Naive B cell (primary cell): Measurements from ENCODE around the gene MYBBP1A. TPM values are rescaled to one million over a fixed set of nuclear protein-coding genes. Genes with fewer than 3 reads are reported as not detected.

ENCODE experiments used
- ATAC-seq, 2 donors: fragments of 150-1000 bp; cut with Tn5 transposase; 2 replicates each; pipeline ENCODE4 v1.10.0; 2021; ENCODE audit warnings: low read depth in 2 of 2, mild to moderate bottlenecking in 2 of 2, moderate library complexity in 2 of 2
- DNase-seq: peaks from one replicate; pipeline ENCODE4 v3.0.0; 2022
- H3K27ac Mint-ChIP-seq, 6 donors: one replicate each; pipeline ENCODE4 v1.8.0; 2020 to 2022; ENCODE audit warnings: mild to moderate bottlenecking in 6 of 6, mixed read lengths in 6 of 6, moderate library complexity in 5 of 6, inconsistent platforms in 2 of 6
- H3K27me3 Mint-ChIP-seq, 3 donors: one replicate each; pipeline ENCODE4 v1.8.0; 2021 to 2022; ENCODE audit warnings: mixed read lengths in 3 of 3, mild to moderate bottlenecking in 1 of 3
- H3K36me3 Mint-ChIP-seq, 2 donors: one replicate each; pipeline ENCODE4 v1.8.0; 2020 to 2022; ENCODE audit warnings: mixed read lengths in 2 of 2, inconsistent platforms in 1 of 2, mild to moderate bottlenecking in 1 of 2
- H3K4me1 Mint-ChIP-seq, 3 donors: one replicate each; pipeline ENCODE4 v1.8.0; 2020 to 2022; ENCODE audit warnings: mixed read lengths in 3 of 3, inconsistent platforms in 1 of 3, mild to moderate bottlenecking in 1 of 3, moderate library complexity in 1 of 3
- H3K4me3 Mint-ChIP-seq, 8 donors: one replicate each; pipeline ENCODE4 v1.8.0; 2020 to 2022; ENCODE audit warnings: mild to moderate bottlenecking in 8 of 8, mixed read lengths in 8 of 8, moderate library complexity in 8 of 8, inconsistent platforms in 2 of 8
- H3K9me3 Mint-ChIP-seq, 7 donors: one replicate each; pipeline ENCODE4 v1.8.0; 2020 to 2022; ENCODE audit warnings: mixed read lengths in 7 of 7, mild to moderate bottlenecking in 5 of 7, inconsistent platforms in 2 of 7, moderate library complexity in 1 of 7
- polyA plus RNA-seq, 6 donors: library from polyadenylated mRNA; unstranded; fragments of 300-500 nt; fragmentation: Illumina TruSeq; gene quantifications; one replicate each; pipeline ENCODE4 v1.2.3, GENCODE V29; 2021; ENCODE audit warnings: low read depth in 6 of 6

The MYBBP1A gene
- polyA plus RNA-seq, 6 donors from 2014 or later: 0.24 to 28.7 (median 13.4) TPM

DNA sequence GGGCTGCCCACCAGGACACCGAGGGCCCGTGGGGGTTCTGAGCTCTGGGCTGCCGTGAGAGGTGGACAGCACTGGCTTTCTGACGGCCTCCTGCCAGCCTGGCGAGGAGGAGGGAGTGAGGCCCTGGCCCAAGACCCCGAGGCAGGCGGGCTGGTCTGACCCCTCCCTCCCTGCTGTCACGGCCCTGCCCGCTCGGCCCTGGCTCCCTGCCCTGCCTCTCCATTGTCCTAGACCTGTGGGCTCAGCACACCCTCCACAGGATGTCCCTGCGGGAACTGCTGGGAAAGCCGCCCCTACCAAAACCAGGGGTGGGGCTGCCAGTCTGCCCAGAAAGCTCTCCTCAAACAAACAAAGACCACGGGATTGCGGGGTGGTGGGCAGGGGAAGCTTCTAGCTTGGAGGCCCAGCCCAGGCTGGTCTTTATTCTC lies 35.8 kb downstream of the MYBBP1A start:
- Mint-ChIP-seq H3K4me1 (no peaks in the 10 kb centered on the region), H3K9me3 (peaks cover 0 to 4% (median 0%) of the 10 kb centered on the region in 7 donors), H3K4me3 (no peak overlapping the region), H3K27me3 (peaks cover 0 to 8% (median 0%) of the 10 kb centered on the region in 3 donors), H3K27ac (no peak overlapping the region), H3K36me3 (no peaks in the 10 kb centered on the region)
- ATAC-seq (no peak), DNase-seq (no peak)

DNA sequence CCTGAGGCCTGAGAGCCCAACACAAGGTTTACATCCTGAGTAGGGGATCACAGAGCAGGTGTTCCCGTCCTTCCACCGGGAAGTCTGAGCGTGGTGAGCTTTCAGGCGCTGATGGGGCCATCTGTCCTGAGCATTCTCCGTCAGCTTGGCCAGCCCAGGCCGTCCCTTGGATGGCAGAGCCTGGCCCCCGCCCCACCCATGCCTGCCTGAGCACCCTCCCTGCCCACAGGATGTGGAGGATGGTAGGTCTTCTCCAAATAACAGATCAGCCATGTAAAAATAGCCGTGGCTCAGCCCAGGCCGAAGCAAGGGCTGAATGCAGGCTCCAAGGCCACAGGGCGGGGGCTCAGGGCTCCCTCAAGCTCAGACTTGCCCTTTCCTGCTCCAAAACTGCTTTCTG lies 36.3 kb downstream of the MYBBP1A start:
- no peak for ATAC-seq
- no peak for DNase-seq
- peak overlapping the region in 1 of 8 donors; percentile 40 for H3K4me3 Mint-ChIP-seq
- H3K4me1 Mint-ChIP-seq: no peaks in the 10 kb centered on the region
- H3K27me3 Mint-ChIP-seq: peaks cover 0 to 8% (median 0%) of the 10 kb centered on the region in 3 donors
- H3K9me3 Mint-ChIP-seq: peaks cover 0 to 4% (median 0%) of the 10 kb centered on the region in 7 donors
- no peak overlapping the region for H3K27ac Mint-ChIP-seq
- H3K36me3 Mint-ChIP-seq: no peaks in the 10 kb centered on the region

DNA sequence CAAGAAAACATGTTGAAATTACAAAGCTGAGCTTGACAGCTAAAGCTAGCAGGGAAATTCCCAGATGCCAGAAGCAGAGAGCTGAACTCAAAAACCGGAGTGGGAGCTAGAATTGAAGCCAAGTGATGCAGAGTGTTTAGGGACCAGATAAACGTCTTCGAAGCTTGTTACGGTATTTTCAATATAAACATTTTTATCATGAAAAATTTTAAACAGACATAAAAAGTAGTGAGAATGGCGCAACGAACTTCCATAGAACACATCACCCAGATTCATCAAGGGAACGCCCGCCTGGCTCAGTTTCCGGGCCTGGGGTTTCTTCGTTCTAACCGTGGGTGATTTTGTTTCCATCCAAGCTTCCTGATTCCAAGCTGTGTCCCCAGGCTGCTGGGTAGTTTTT lies 38.4 kb downstream of the MYBBP1A start:
- Mint-ChIP-seq H3K36me3 (no peaks in the 10 kb centered on the region), H3K27me3 (peaks cover 0 to 8% (median 5%) of the 10 kb centered on the region in 3 donors), H3K9me3 (peaks cover 0 to 4% (median 0%) of the 10 kb centered on the region in 7 donors), H3K4me1 (no peaks in the 10 kb centered on the region), H3K4me3 (no peak overlapping the region), H3K27ac (no peak overlapping the region)
- ATAC-seq (no peak), DNase-seq (no peak)

DNA sequence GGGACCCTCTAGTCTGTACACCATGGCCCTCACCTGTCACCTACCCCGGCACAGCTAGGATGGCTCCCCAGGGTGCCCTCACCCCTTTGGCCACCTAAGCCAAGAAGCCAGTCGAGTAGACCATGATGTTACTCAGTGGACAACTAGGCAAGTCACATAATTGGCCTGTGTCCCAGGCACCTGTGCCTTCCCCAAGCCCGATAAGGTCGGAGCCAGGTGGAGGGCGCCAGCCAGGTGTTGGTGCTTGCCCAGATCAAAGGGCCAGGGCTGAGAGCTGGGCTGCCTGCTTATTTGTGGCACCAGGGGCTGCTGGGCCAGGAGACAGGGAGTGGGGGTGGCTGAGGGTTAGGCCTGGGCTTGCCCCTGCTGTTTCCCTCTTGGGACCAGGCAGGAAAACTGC lies 39.7 kb downstream of the MYBBP1A start:
- Mint-ChIP-seq H3K36me3 (no peaks in the 10 kb centered on the region), H3K4me3 (no peak overlapping the region), H3K4me1 (no peaks in the 10 kb centered on the region), H3K27me3 (peaks cover 5 to 16% (median 13%) of the 10 kb centered on the region in 3 donors), H3K9me3 (peaks cover 0 to 4% (median 0%) of the 10 kb centered on the region in 7 donors), H3K27ac (no peak overlapping the region)
- DNase-seq (no peak), ATAC-seq (no peak)

DNA sequence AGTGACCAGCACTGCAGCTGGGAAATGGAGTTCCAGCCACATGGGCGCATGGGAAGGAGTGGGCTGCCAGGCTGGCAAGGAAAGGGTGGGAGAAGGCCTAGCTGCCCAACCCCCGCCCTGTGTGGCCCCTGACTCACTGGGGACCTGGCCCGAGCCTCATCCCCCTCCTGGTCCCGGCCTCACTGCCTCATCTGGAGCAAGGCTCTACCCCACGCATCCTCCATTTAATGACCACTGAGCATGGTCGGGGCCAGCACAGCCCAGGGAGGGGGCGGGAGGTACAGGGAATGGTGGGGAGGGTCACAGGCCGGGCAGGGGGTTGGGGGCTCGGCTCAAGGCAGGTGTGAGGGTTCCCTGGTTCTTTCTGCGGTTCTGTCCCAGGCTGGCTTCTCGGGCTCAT lies 40.4 kb downstream of the MYBBP1A start:
- H3K4me3 Mint-ChIP-seq: no peak overlapping the region
- ATAC-seq (no peak), DNase-seq (no peak)
- no peak overlapping the region for H3K27ac Mint-ChIP-seq
- H3K4me1 Mint-ChIP-seq: peaks cover 0 to under 1% (median 0%) of the 10 kb centered on the region in 3 donors
- peaks cover 0 to 4% (median 0%) of the 10 kb centered on the region in 7 donors for H3K9me3 Mint-ChIP-seq
- H3K27me3 Mint-ChIP-seq: peaks cover 5 to 18% (median 17%) of the 10 kb centered on the region in 3 donors
- H3K36me3 Mint-ChIP-seq: no peaks in the 10 kb centered on the region

DNA sequence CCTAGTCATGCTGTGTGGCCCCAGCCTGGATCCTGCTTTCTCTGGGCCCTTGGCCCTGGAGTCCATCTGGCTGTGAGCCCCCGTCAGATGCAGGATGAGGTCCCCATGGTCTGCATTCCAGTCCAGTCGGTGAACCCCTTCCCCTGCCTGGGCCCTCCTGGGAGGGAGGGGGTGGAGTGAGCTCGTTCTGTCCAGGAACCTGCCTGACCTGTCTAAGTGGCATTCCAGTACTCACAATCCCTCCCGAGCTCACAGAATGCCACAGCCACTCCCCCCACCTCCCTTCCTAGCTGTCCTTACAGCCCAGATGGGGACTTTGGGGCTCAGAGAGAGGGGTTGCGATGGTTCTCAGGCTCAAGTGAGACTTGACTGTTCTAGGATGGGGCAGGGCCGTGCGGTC lies 41.0 kb downstream of the MYBBP1A start:
- no peak overlapping the region for H3K27ac Mint-ChIP-seq
- no peaks in the 10 kb centered on the region for H3K36me3 Mint-ChIP-seq
- ATAC-seq: no peak
- no peak overlapping the region for H3K4me3 Mint-ChIP-seq
- no peak for DNase-seq
- peaks cover 3 to 6% (median 5%) of the 10 kb centered on the region in 3 donors for H3K4me1 Mint-ChIP-seq
- H3K9me3 Mint-ChIP-seq: peaks cover 0 to 4% (median 0%) of the 10 kb centered on the region in 7 donors
- peaks cover 11 to 24% (median 23%) of the 10 kb centered on the region in 3 donors for H3K27me3 Mint-ChIP-seq

DNA sequence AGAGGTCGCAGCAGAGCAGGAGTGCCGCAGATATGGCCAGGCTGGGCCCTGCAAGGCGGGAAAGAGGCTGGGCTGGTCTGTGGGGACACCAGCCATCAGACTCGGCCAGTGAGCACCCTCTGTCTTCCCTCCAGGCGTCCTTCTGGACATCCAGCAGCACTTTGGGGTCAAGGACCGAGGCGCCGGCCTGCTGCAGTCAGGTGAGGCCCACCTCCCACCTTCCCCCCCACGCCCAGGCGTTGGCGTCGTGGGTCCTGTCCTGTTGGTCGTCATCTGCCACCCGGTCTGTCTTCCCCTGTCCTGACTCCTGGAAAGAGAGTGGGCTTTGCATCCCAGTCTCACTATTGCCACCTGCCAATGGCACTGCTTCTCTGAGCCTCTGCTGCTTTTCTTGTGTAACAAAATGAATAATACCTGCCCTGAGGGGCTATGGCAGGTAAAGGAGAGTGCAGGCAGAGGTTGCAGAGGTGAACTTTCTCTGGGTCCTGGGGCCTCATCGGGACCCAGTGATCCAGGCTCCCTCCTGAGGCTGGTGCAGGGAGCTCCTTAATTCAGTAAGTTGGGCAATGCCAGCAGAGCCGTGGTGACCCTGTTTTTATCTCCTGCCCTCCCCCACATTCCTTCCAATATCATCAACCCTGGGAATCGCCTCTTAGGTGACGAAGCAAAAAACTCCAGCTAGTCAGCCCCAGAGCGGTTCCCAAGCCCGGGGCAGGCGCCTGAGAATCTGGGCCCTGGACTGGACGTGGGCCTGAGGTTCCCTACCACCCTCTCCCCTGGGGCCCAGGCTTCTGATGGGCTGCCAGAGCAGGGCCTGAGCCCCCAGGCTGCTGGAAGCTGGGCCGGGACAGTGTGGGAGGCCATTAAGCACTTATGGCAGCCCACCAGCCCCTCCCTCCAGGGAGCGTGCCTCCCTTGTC lies 41.8 kb downstream of the MYBBP1A start:
- Mint-ChIP-seq H3K4me1 (peaks cover 5 to 13% (median 11%) of the 10 kb centered on the region in 3 donors), H3K9me3 (peaks cover 0 to 4% (median 0%) of the 10 kb centered on the region in 7 donors), H3K4me3 (no peak overlapping the region), H3K27ac (no peak overlapping the region), H3K36me3 (no peaks in the 10 kb centered on the region), H3K27me3 (peaks cover 11 to 32% (median 31%) of the 10 kb centered on the region in 3 donors)
- ATAC-seq (no peak), DNase-seq (no peak)

DNA sequence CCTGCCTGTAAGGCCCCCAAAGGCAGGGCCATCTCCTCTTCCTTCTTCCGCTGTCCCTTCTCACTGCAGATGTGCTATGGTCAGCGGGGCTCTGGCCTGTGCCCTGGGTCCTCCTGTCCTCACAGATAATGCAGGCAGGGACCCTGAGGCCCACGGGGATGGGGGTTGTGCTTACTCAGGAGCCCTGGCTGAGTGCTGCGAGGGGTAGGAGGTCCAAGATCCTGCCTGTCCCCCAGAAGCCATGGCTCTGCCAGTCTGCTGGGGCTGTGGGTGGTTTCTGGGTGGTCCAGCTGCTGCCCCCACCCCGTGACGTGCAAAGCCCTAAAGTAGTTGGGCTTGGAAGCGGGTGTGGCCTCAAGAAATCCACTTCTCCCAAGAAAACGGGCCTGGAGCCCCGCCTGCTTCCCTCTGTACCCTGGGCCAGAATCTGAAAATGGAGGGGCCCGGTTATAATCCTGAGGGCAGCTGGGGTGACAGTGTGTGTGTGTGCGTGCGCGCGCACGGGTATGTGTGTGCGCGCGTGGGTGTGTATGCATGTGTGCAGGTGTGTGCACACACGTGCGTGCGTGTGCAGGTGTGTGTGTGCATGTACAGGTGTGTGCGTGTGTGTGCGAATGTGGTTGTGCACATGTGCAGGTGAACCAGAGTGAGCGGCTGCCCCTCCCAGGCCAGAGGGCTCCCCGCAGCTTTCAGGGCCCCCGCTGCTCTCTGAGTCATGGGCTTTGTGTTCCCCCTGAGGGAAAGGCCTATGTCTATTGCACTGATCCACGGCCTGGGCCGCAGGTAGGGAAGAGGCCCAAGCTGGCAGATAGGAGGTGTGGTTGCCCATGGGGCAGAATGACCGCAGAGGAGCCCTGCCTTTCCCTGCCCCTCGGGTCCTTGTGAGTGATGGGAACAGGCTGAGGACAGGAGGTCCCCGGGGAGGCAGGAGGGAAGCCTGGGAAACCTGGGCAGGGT lies 42.8 kb downstream of the MYBBP1A start:
- Mint-ChIP-seq H3K36me3 (no peaks in the 10 kb centered on the region), H3K9me3 (no peaks in the 10 kb centered on the region), H3K4me1 (peaks cover 5 to 13% (median 11%) of the 10 kb centered on the region in 3 donors), H3K27me3 (peaks cover 13 to 41% (median 34%) of the 10 kb centered on the region in 3 donors), H3K27ac (no peak overlapping the region), H3K4me3 (no peak overlapping the region)
- no peak for ATAC-seq
- no peak for DNase-seq

DNA sequence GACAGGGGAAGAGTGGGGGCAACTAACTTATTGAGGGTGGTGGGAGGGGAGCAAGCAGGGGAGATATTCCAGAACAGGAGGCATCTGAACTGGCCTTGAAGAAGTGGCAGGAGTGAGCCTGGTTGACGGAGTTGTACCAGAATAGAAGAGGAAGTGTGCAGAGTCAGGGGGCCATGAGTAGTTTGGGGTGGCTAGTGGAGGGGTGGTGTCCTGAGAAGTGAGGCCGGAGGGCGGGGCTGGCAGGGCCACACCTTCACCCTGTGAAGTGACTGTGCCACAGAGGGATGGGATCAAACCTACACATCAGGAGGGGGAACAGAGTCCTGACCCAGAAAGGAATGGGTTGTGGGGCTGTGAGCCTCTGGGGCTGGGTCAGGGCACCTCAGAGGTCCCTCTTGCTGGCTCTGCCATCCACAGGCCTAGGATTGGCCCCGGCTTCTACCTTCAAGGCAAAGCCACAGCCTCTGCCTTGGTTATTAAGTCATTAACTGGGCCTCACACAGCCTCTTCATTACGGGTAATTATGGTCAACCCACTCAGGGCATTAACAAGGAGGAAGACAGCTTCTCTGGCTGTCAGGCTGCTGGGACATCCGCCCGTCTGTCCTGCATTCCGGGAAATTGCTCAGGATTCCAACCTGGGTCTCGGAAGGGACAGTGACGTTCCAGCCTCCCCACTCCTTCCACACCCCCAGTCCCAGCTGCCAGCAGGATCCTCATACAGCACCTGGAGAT lies 43.8 kb downstream of the MYBBP1A start:
- Mint-ChIP-seq H3K27ac (no peak overlapping the region), H3K9me3 (no peaks in the 10 kb centered on the region), H3K4me1 (peaks cover 5 to 13% (median 11%) of the 10 kb centered on the region in 3 donors), H3K36me3 (no peaks in the 10 kb centered on the region), H3K27me3 (peaks cover 17 to 44% (median 36%) of the 10 kb centered on the region in 3 donors), H3K4me3 (no peak overlapping the region)
- ATAC-seq (no peak), DNase-seq (no peak)

DNA sequence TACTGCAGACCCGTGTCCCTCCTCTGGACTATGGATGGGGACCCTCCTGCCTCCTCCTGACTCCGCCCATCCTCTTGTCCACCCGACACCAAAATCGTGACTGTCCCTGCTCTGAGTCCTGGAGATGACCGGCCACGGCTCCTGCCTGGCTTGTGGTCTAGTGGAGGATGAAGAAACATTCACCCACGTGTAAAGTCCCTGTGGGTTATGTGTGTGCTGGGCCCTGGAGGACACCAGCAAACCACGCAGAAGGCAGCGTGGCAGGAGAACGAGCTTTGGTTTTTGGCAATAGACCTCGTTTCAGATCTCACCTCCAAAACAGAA lies 44.6 kb downstream of the MYBBP1A start:
- no peak for DNase-seq
- ATAC-seq: no peak
- Mint-ChIP-seq H3K27me3 (peaks cover 17 to 51% (median 39%) of the 10 kb centered on the region in 3 donors), H3K9me3 (no peaks in the 10 kb centered on the region), H3K4me3 (no peak overlapping the region), H3K36me3 (no peaks in the 10 kb centered on the region), H3K4me1 (peaks cover 5 to 13% (median 11%) of the 10 kb centered on the region in 3 donors), H3K27ac (no peak overlapping the region)

DNA sequence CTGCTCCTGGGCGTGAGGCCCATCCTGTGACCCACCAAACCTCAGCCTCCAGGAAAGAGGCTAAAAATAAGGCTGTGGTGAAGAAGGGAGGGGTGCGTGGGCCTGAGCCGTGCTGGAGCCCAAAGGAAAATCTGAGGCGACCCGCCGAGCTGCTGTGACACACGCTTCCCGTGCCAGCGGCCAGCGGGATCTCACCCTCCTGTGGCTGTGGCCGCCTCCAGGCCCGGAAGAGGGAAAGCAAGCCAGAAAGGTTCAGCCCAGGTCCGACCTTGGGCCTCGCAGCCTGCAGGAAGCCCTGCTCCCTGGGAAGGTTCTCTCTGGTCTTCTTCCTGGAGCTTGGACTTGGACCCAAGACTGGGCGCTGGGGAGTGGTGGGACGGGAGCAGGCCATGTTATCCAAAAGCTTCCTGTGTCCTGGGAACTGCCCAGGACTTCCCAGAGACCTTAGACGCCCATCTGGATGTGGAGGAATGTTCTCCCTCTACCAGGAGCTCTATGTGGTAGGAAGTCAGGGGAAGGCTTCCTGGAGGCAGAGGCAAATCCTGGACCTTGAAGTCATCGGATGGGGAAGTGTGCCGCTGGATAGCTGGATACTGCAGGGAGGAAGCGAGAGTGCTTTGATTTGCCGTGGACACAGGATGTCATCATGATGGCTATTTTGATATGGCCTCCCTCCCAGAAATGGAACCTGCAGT lies 45.1 kb downstream of the MYBBP1A start:
- peaks cover 17 to 56% (median 44%) of the 10 kb centered on the region in 3 donors for H3K27me3 Mint-ChIP-seq
- H3K4me3 Mint-ChIP-seq: no peak overlapping the region
- H3K36me3 Mint-ChIP-seq: no peaks in the 10 kb centered on the region
- DNase-seq (no peak), ATAC-seq (no peak)
- H3K27ac Mint-ChIP-seq: peak overlapping the region in 1 of 6 donors; percentile 16
- H3K9me3 Mint-ChIP-seq: no peaks in the 10 kb centered on the region
- H3K4me1 Mint-ChIP-seq: peaks cover 5 to 13% (median 11%) of the 10 kb centered on the region in 3 donors

DNA sequence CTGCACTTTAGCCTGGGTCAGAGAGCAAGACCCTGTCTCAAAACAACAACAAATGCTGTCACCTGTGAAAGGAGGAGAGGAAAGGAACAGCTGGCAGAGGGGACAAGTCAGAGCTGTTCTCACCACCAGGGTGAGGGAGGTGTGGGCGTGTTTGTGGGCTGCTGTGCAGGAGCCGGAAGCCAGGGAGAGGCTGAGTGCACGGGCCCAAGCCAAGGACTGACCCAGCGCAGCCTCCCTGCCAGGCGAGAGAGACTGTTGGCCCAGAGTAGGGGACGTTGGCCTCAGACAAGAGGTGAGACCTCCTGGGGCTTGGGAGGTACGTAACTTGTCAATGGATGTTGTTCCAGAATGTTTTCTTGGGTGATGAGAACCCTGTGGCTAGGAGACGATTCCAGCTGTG lies 45.8 kb downstream of the MYBBP1A start:
- ATAC-seq (no peak), DNase-seq (no peak)
- peak overlapping the region in 1 of 6 donors; percentile 33 for H3K27ac Mint-ChIP-seq
- H3K9me3 Mint-ChIP-seq: no peaks in the 10 kb centered on the region
- H3K36me3 Mint-ChIP-seq: no peaks in the 10 kb centered on the region
- no peak overlapping the region for H3K4me3 Mint-ChIP-seq
- H3K4me1 Mint-ChIP-seq: peaks cover 5 to 13% (median 11%) of the 10 kb centered on the region in 3 donors
- H3K27me3 Mint-ChIP-seq: peaks cover 17 to 63% (median 51%) of the 10 kb centered on the region in 3 donors
